ENCODE measurements around the gene FRY. TPM values are rescaled to one million over a fixed set of nuclear protein-coding genes. Genes with fewer than 3 reads are reported as not detected.

Gene FRY
- total and polyA plus RNA-seq, 10 of the 15 experiments (the other 5 are each of a cell fraction or from before 2014, with no cell fraction given), result 0.18 to 1.4 (median 0.30) TPM

DNA sequence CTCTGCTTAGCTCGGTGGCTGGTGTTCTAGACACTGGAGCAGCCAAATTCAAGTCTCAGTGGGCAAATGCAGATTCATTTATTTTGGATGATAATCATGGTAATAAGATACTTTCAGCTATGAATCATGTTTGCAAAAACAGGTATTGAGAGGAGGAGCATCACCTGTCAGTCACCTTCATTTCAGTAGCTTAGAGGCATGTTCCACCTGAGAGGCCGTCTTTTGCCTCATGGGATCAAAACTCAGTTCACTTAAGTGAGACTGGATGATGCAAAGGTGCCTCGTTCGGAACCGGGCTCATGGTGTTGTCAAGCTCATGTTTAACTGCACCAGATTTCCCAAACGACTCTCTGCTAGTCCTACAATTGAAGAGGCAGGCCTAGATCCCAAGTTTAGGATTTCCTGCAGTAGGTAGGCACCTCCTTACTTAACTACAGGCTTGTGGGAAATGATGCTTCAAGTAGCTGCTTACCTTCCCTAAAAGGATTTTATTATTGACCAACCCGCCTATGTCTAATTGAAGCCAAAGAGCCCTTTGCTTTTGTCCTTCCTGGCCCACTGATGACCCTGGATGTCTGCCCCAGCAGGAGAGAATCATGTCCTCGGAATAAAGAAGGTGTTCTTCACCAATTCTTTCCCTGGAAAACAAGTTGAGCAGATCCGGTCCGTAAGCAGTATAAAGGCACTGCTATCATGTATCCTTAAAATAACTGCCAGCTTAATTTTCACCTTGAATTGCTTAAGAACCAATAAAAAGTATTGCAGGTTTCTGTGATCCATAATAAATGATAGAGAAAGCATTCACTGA, 223.5 kb downstream of the FRY start (continued):
- no peak for TF ChIP-seq MEF2A (IDR thresholded peaks at IDR 0.05; ENCODE audit: insufficient read depth, low read depth, low read length)

DNA sequence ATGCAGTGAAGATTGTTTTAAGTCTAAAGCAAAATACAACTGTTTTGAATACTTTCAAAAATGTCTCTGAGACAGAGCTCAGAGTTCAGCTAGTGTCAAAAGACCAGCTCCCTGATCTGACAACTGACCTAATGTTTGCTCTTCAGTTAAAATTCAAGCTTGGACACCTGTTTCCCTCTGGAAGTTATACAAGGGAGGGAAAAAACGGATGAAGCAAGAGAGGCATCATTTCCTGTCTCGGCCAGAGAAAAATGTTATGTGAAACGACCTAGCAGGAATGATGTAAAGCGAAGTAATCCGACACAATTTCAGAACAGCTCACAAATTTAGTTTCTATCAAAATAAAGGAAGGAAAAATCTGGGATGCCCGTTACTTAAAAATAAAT, 224.1 kb downstream of the FRY start:
- WGBS (ENCODE audit: insufficient coverage, insufficient replicate concordance, low lambda C conversion rate, missing lambda C conversion rate), result 54% methylated on average over 6 of the region's 6 CpGs
- no peak for TF ChIP-seq EED (IDR thresholded peaks at IDR 0.05; ENCODE audit: low read depth)
- no peak for TF ChIP-seq HDAC6 (IDR thresholded peaks at IDR 0.05; ENCODE audit: unreplicated experiment)
- TF ChIP-seq, protein P1, sequence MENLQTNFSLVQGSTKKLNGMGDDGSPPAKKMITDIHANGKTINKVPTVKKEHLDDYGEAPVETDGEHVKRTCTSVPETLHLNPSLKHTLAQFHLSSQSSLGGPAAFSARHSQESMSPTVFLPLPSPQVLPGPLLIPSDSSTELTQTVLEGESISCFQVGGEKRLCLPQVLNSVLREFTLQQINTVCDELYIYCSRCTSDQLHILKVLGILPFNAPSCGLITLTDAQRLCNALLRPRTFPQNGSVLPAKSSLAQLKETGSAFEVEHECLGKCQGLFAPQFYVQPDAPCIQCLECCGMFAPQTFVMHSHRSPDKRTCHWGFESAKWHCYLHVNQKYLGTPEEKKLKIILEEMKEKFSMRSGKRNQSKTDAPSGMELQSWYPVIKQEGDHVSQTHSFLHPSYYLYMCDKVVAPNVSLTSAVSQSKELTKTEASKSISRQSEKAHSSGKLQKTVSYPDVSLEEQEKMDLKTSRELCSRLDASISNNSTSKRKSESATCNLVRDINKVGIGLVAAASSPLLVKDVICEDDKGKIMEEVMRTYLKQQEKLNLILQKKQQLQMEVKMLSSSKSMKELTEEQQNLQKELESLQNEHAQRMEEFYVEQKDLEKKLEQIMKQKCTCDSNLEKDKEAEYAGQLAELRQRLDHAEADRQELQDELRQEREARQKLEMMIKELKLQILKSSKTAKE (IDR thresholded peaks at IDR 0.05; ENCODE audit: low read depth, poor library complexity, severe bottlenecking), result no peak
- TF ChIP-seq CBX3 (IDR thresholded peaks at IDR 0.05; ENCODE audit: borderline replicate concordance, low read depth), result no peak
- no peak for TF ChIP-seq BRCA1 (IDR thresholded peaks at IDR 0.05; ENCODE audit: low read depth, low read length)
- no peak for TF ChIP-seq CUX1 (IDR thresholded peaks at IDR 0.05; ENCODE audit: insufficient replicate concordance, low read depth, low read length)
- TF ChIP-seq NFIC (IDR thresholded peaks at IDR 0.05; ENCODE audit: low read depth, low read length), result no peak
- TF ChIP-seq, protein P2, sequence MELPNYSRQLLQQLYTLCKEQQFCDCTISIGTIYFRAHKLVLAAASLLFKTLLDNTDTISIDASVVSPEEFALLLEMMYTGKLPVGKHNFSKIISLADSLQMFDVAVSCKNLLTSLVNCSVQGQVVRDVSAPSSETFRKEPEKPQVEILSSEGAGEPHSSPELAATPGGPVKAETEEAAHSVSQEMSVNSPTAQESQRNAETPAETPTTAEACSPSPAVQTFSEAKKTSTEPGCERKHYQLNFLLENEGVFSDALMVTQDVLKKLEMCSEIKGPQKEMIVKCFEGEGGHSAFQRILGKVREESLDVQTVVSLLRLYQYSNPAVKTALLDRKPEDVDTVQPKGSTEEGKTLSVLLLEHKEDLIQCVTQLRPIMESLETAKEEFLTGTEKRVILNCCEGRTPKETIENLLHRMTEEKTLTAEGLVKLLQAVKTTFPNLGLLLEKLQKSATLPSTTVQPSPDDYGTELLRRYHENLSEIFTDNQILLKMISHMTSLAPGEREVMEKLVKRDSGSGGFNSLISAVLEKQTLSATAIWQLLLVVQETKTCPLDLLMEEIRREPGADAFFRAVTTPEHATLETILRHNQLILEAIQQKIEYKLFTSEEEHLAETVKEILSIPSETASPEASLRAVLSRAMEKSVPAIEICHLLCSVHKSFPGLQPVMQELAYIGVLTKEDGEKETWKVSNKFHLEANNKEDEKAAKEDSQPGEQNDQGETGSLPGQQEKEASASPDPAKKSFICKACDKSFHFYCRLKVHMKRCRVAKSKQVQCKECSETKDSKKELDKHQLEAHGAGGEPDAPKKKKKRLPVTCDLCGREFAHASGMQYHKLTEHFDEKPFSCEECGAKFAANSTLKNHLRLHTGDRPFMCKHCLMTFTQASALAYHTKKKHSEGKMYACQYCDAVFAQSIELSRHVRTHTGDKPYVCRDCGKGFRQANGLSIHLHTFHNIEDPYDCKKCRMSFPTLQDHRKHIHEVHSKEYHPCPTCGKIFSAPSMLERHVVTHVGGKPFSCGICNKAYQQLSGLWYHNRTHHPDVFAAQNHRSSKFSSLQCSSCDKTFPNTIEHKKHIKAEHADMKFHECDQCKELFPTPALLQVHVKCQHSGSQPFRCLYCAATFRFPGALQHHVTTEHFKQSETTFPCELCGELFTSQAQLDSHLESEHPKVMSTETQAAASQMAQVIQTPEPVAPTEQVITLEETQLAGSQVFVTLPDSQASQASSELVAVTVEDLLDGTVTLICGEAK (IDR thresholded peaks at IDR 0.05; ENCODE audit: borderline replicate concordance), result no peak

More for the DNA sequence above, 224.1 kb downstream of the FRY start:
- Histone ChIP-seq H3K79me2 (ENCODE audit: control insufficient read depth, insufficient read depth, low read length) (no peaks in the 10 kb centered on the region), H3K9ac (ENCODE audit: control insufficient read depth, insufficient read depth, low read length) (no peak overlapping the region), H3K27ac (ENCODE audit: control insufficient read depth, insufficient read depth) (no peak overlapping the region), H3K36me3 (ENCODE audit: control insufficient read depth in 2 of 2, insufficient read depth in 2 of 2, low read length in 1 of 2) (no peaks in the 10 kb centered on the region), H4K20me1 (ENCODE audit: control insufficient read depth, insufficient read depth) (no peaks in the 10 kb centered on the region), H3K4me3 (no peak overlapping the region), H3K9me3 (replicated peaks; ENCODE audit: control insufficient read depth, insufficient read depth, low read length) (no peaks in the 10 kb centered on the region), H3K4me1 (ENCODE audit: control insufficient read depth, insufficient read depth, low read length) (no peaks in the 10 kb centered on the region), H3K4me2 (ENCODE audit: control insufficient read depth, insufficient read depth) (no peak overlapping the region), H3K27me3 (replicated peaks in 1 of 2; ENCODE audit: control insufficient read depth in 2 of 2, insufficient read depth in 2 of 2, low read length in 1 of 2) (no peaks in the 10 kb centered on the region; a peak in 1 of 4 replicates), H2AFZ (ENCODE audit: control insufficient read depth, low read depth, low read length) (no peak overlapping the region)
- FAIRE-seq (no peak), DNase-seq (ENCODE audit: low read depth, low spot score) (no peak), ATAC-seq (no peak)
- in situ Hi-C loops (cut with MboI) (no loop called here), intact Hi-C loops (cut with micrococcal nuclease; ENCODE audit: unreplicated experiment) (no loop called here)
- no TSS peak for BruUV-seq (replicated peaks)
- POLR2A ChIA-PET, result no interaction called here
- CTCF ChIA-PET, result interaction anchor here (0.9 to 2.1 kb wide), 3 partner anchors 9 to 21 kb away, joined by 3 to 7 read pairs (median 5); no protein-coding TSS in a partner anchor
- SMC1A ChIA-PET (ENCODE audit: uncharacterized antibody, unreplicated experiment), result interaction anchor here (1.0 to 1.2 kb wide), 3 partner anchors 9 to 53 kb away, joined by 3 to 5 read pairs (median 3); no protein-coding TSS in a partner anchor
- RAD21 ChIA-PET (ENCODE audit: unreplicated experiment), result no interaction called here
